Skin epidermis (tissue), 12 donors: ENCODE results near the gene SCAP.
A peak's percentile ranks its signal among the peaks of the same experiment; 100 is the strongest.

Source experiments
- H3K27ac ChIP-seq, 21 experiments: fragments of 200-600 bp; sonication (generic) in 11 of 21; one replicate each; pipeline ENCODE4 v1.5.0; 2020; ENCODE audit warnings: mild to moderate bottlenecking in 3 of 21, inconsistent platforms in 2 of 21, moderate library complexity in 2 of 21
- H3K4me3 ChIP-seq, 7 experiments: fragments of 200-600 bp; sonication (generic) in 2 of 7; one replicate each; pipeline ENCODE4 v1.5.0; 2020; ENCODE audit warnings: inconsistent platforms in 2 of 7, mild to moderate bottlenecking in 2 of 7, moderate library complexity in 1 of 7

SCAP gene

GRCh38 chr3:47419083-47420043 lies 56.4 kb downstream of the SCAP start:
- Histone ChIP-seq H3K27ac (peak overlapping the region in 2 of 21 experiments; percentile 11 to 12), H3K4me3 (no peak overlapping the region)

- H3K27ac ChIP-seq, result no peak overlapping the region
- no peak overlapping the region for H3K4me3 ChIP-seq
Measured at GRCh38 chr3:47418167-47419082, 57.3 kb downstream of the SCAP start.

GRCh38 chr3:47416041-47416440 lies 59.7 kb downstream of the SCAP start:
- no peak overlapping the region for H3K4me3 ChIP-seq
- no peak overlapping the region for H3K27ac ChIP-seq

- Histone ChIP-seq H3K27ac (peak overlapping the region in 2 of 21 experiments; percentile 23 to 31), H3K4me3 (no peak overlapping the region)
Measured at GRCh38 chr3:47414666-47415587, 60.8 kb downstream of the SCAP start.

GRCh38 chr3:47414161-47414564 lies 61.6 kb downstream of the SCAP start:
- no peak overlapping the region for H3K4me3 ChIP-seq

GRCh38 chr3:47413751-47414150 lies 62.0 kb downstream of the SCAP start:
- Histone ChIP-seq H3K27ac (no peak overlapping the region), H3K4me3 (no peak overlapping the region)

More at GRCh38 chr3:47414161-47414564, 61.6 kb downstream of the SCAP start:
- peak overlapping the region in 2 of 21 experiments; percentile 23 to 31 for H3K27ac ChIP-seq

- no peak overlapping the region for H3K4me3 ChIP-seq
- no peak overlapping the region for H3K27ac ChIP-seq
Measured at GRCh38 chr3:47412842-47413520, 62.8 kb downstream of the SCAP start.

GRCh38 chr3:47412453-47412756 lies 63.3 kb downstream of the SCAP start:
- no peak overlapping the region for H3K4me3 ChIP-seq
- H3K27ac ChIP-seq, result no peak overlapping the region

- H3K27ac ChIP-seq, result no peak overlapping the region
- no peak overlapping the region for H3K4me3 ChIP-seq
Measured at GRCh38 chr3:47411696-47412452, 63.9 kb downstream of the SCAP start.

- Histone ChIP-seq H3K27ac (no peak overlapping the region), H3K4me3 (no peak overlapping the region)
Measured at GRCh38 chr3:47410801-47411646, 64.7 kb downstream of the SCAP start.

GRCh38 chr3:47410417-47410720 lies 65.4 kb downstream of the SCAP start:
- no peak overlapping the region for H3K4me3 ChIP-seq
- H3K27ac ChIP-seq, result peak overlapping the region in 1 of 21 experiments; percentile 16

GRCh38 chr3:47409688-47410416 lies 65.9 kb downstream of the SCAP start:
- H3K4me3 ChIP-seq, result no peak overlapping the region

GRCh38 chr3:47409284-47409683 lies 66.5 kb downstream of the SCAP start:
- no peak overlapping the region for H3K4me3 ChIP-seq
- no peak overlapping the region for H3K27ac ChIP-seq

More at GRCh38 chr3:47409688-47410416, 65.9 kb downstream of the SCAP start:
- H3K27ac ChIP-seq, result peak overlapping the region in 1 of 21 experiments; percentile 16

- Histone ChIP-seq H3K4me3 (no peak overlapping the region), H3K27ac (no peak overlapping the region)
Measured at GRCh38 chr3:47408839-47409229, 66.9 kb downstream of the SCAP start.

GRCh38 chr3:47407896-47408838 lies 67.6 kb downstream of the SCAP start:
- no peak overlapping the region for H3K4me3 ChIP-seq
- no peak overlapping the region for H3K27ac ChIP-seq

- H3K4me3 ChIP-seq, result no peak overlapping the region
- H3K27ac ChIP-seq, result peak overlapping the region in 11 of 21 experiments; percentile 3 to 73 (median 44)
Measured at GRCh38 chr3:47407237-47407636, 68.5 kb downstream of the SCAP start.
